Sigmoid colon (tissue), 7 donors: ENCODE data around the gene ABCC1. TPM values are rescaled to one million over a fixed set of nuclear protein-coding genes. Genes with fewer than 3 reads are reported as not detected.

Experiments
- DNase-seq: peaks from one replicate; pipeline ENCODE4 v3.0.0-alpha.2; 2019
- H3K27ac ChIP-seq, 4 donors: fragments of 200-600 bp; sonication (generic); one replicate each; pipeline ENCODE4 v1.5.1; 2016 to 2019; ENCODE audit warnings: mild to moderate bottlenecking in 1 of 4
- H3K27me3 ChIP-seq, 3 donors: fragments of 200-600 bp; sonication (generic); one replicate each; pipeline ENCODE4 v1.5.1; 2019; ENCODE audit warnings: mild to moderate bottlenecking in 1 of 3
- H3K36me3 ChIP-seq, 4 donors: fragments of 200-600 bp; sonication (generic); one replicate each; pipeline ENCODE4 v1.5.1; 2016 to 2019
- H3K4me1 ChIP-seq, 4 donors: fragments of 200-600 bp; sonication (generic); one replicate each; pipeline ENCODE4 v1.5.1; 2017 to 2019
- H3K4me3 ChIP-seq, 4 donors: fragments of 200-600 bp; sonication (generic); one replicate each; pipeline ENCODE4 v1.5.1; 2017 to 2019; ENCODE audit warnings: mild to moderate bottlenecking in 2 of 4, moderate library complexity in 1 of 4
- H3K9me3 ChIP-seq, 4 donors: fragments of 200-600 bp in 3 of 4; sonication (generic) in 3 of 4; one replicate each; pipeline versions ENCODE4 v1.5.1 to v1.6.1; 2013 to 2019
- CTCF ChIP-seq, 4 experiments: fragments of 450-650 bp in 3 of 4; fragments of 200-600 bp in 1 of 4; IDR thresholded peaks; one replicate each; pipeline ENCODE4 v1.5.1; 2016 to 2019; ENCODE audit warnings: antibody characterized with exemption in 4 of 4, mild to moderate bottlenecking in 3 of 4, moderate library complexity in 2 of 4
- EP300 ChIP-seq, 4 donors: sonication (generic); formaldehyde crosslinking; IDR thresholded peaks; one replicate each; pipeline ENCODE4 v1.6.1; 2017; ENCODE audit warnings: antibody characterized with exemption in 4 of 4
- POLR2A ChIP-seq, 2 donors: fragments of 450-650 bp; IDR thresholded peaks; one replicate each; pipeline ENCODE4 v1.6.1; 2016; ENCODE audit warnings: antibody characterized with exemption in 2 of 2, mild to moderate bottlenecking in 2 of 2, moderate library complexity in 2 of 2
- POLR2AphosphoS5 ChIP-seq, 4 donors: sonication (generic); formaldehyde crosslinking; IDR thresholded peaks; one replicate each; pipeline ENCODE4 v1.6.1; 2017; ENCODE audit warnings: antibody characterized with exemption in 4 of 4
- WGBS, 2 donors: extraction: QIAGEN DNeasy Blood & Tissue Kit; methylation state at CpG; one replicate each; pipeline ENCODE4 v1.1.7; 2013; 5-methylcytosine and 5-hydroxymethylcytosine counted together
- intact Hi-C: fragments of 100-400 bp; cut with DNase I; formaldehyde crosslinking; loops from one replicate; pipeline ENCODE4 v1.15.1; 2023
- polyA plus RNA-seq, 3 donors: library from polyadenylated mRNA; stranded (reverse); fragments of 200-250 nt; gene quantifications; one replicate each; pipeline ENCODE4 v1.2.3, GENCODE V29; 2013
- total RNA-seq, 4 donors: library from RNA; depleted of rRNA; stranded (reverse); fragments of >200 nt; gene quantifications; one replicate each; pipeline ENCODE4 v1.1.0, GENCODE V29; 2016
- donor health status: healthy with polysubstance abuse.
- donor health status: Bipolar disorder and iron deficiency.
- donor health status: healthy.

Gene ABCC1
- total and polyA plus RNA-seq, 7 donors = 1.8 to 51.8 (median 22.5) TPM

GRCh38 chr16:16154281-16154951, 205.0 kb downstream of the ABCC1 start:
- peaks cover 0 to 25% (median 24%) of the 10 kb centered on the region in 4 donors for H3K4me1 ChIP-seq
- intact Hi-C loops = loop anchor here (5.0 kb wide), 1 partner anchor 38 kb away; no protein-coding TSS in a partner anchor
- no peaks in the 10 kb centered on the region for H3K27me3 ChIP-seq
- DNase-seq = no peak
- H3K4me3 ChIP-seq = no peak overlapping the region
- H3K9me3 ChIP-seq = peaks cover 0 to 5% (median 2%) of the 10 kb centered on the region in 4 donors
- WGBS, 2 donors = 88% methylated on average over 18 of the region's 18 CpGs
- no peaks in the 10 kb centered on the region for H3K36me3 ChIP-seq
- H3K27ac ChIP-seq = no peak overlapping the region
- TF ChIP-seq CTCF (IDR thresholded peaks at IDR 0.05) = no peak
- no peak for TF ChIP-seq EP300 (IDR thresholded peaks at IDR 0.05)

- H3K27ac ChIP-seq = no peak overlapping the region
- H3K9me3 ChIP-seq = peaks cover 0 to 7% (median 2%) of the 10 kb centered on the region in 4 donors
- H3K36me3 ChIP-seq = no peaks in the 10 kb centered on the region
- TF ChIP-seq EP300 (IDR thresholded peaks at IDR 0.05) = no peak
- no peak for TF ChIP-seq POLR2A (IDR thresholded peaks at IDR 0.05)
- no peak for TF ChIP-seq POLR2AphosphoS5 (IDR thresholded peaks at IDR 0.05)
- no peak for TF ChIP-seq CTCF (IDR thresholded peaks at IDR 0.05)
- intact Hi-C loops = no loop called here
- no peak overlapping the region for H3K4me3 ChIP-seq
- H3K4me1 ChIP-seq = peaks cover 0 to 17% (median 16%) of the 10 kb centered on the region in 4 donors
- 94% methylated on average over 3 of the region's 3 CpGs for WGBS, 2 donors
- no peak for DNase-seq
- H3K27me3 ChIP-seq = no peaks in the 10 kb centered on the region
These were observed 205.8 kb downstream of the ABCC1 start for GRCh38 chr16:16155234-16155633.

GRCh38 chr16:16157166-16157565, 207.8 kb downstream of the ABCC1 start:
- no peak overlapping the region for H3K4me3 ChIP-seq
- intact Hi-C loops = no loop called here
- H3K9me3 ChIP-seq = peaks cover 0 to 7% (median 2%) of the 10 kb centered on the region in 4 donors
- no peaks in the 10 kb centered on the region for H3K36me3 ChIP-seq
- DNase-seq = no peak
- no peaks in the 10 kb centered on the region for H3K27me3 ChIP-seq
- peaks cover 0 to 3% (median 0%) of the 10 kb centered on the region in 4 donors for H3K4me1 ChIP-seq
- no peak for TF ChIP-seq POLR2AphosphoS5 (IDR thresholded peaks at IDR 0.05)
- TF ChIP-seq CTCF (IDR thresholded peaks at IDR 0.05) = no peak
- TF ChIP-seq EP300 (IDR thresholded peaks at IDR 0.05) = no peak
- no peak for TF ChIP-seq POLR2A (IDR thresholded peaks at IDR 0.05)
- WGBS, 2 donors = 89 to 97% methylated on average over 1 of the region's 1 CpG
- no peak overlapping the region for H3K27ac ChIP-seq

GRCh38 chr16:16158082-16158658, 208.8 kb downstream of the ABCC1 start:
- Histone ChIP-seq H3K36me3 (no peaks in the 10 kb centered on the region), H3K27me3 (no peaks in the 10 kb centered on the region), H3K4me1 (peaks cover 0 to 3% (median 0%) of the 10 kb centered on the region in 4 donors), H3K27ac (no peak overlapping the region), H3K9me3 (peaks cover 0 to 7% (median 2%) of the 10 kb centered on the region in 4 donors), H3K4me3 (no peak overlapping the region)
- intact Hi-C loops = no loop called here
- TF ChIP-seq POLR2AphosphoS5 (IDR thresholded peaks at IDR 0.05) (no peak), POLR2A (IDR thresholded peaks at IDR 0.05) (no peak), CTCF (IDR thresholded peaks at IDR 0.05) (no peak), EP300 (IDR thresholded peaks at IDR 0.05) (no peak)
- 87 to 98% methylated on average over 4 of the region's 4 CpGs for WGBS, 2 donors
- DNase-seq = no peak
